NCI-H2227 (cell line): ENCODE measurements around the gene C1QTNF2.

Experiments used
- DNase-seq: peaks from one replicate; lab custom pipeline; 2025; ENCODE audit not compliant: unreplicated experiment; lab: John Stamatoyannopoulos, UW

C1QTNF2 gene

GRCh38 chr5:160375701-160376100, 5.3 kb upstream of the C1QTNF2 start:
- no peak for DNase-seq

- DNase-seq, result no peak
Measured at GRCh38 chr5:160375166-160375565, 4.7 kb upstream of the C1QTNF2 start.

- no peak for DNase-seq
Measured at GRCh38 chr5:160371294-160371693, 868 bp upstream of the C1QTNF2 start.

GRCh38 chr5:160370713-160371034, 248 bp upstream of the C1QTNF2 start:
- DNase-seq, result no peak

DNA sequence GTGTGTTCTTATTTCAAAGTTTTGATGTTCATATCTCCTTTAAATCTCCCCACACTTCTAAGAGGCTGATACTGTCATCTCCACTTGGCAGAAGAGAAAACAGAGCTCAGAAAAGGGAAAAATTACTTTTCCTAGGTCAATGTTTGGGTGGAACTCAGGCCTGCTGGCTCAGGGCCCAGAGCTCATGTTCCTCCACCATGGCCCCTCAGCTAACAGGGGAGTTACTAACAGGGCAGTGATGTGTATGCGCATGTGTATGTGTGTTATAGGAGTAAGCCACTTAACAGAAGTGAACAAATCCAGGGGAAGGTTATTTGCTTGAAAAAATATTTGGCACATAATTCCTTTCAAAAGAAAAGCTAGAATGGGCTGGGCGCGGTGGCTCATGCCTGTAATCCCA, 2.5 kb downstream of the C1QTNF2 start:
- DNase-seq, result no peak

DNA sequence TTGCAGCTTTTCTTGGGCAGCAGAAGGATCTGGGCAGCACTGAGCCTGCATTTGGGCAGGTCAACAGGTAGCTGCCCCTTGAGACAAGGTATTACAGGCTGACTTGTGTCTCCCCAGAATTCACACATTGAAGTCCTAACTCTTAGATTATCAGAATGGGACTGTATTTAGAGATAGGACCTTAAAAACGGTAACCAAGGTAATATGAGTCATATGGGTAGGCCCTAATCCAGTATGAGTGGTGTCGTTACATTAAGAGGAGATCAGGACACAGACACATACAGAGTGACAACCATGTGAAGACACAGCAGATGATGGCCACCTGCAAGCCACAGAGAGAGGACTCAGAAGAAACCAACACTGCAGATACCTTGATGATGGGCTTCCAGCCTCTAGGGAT, 3.2 kb downstream of the C1QTNF2 start:
- no peak for DNase-seq

DNA sequence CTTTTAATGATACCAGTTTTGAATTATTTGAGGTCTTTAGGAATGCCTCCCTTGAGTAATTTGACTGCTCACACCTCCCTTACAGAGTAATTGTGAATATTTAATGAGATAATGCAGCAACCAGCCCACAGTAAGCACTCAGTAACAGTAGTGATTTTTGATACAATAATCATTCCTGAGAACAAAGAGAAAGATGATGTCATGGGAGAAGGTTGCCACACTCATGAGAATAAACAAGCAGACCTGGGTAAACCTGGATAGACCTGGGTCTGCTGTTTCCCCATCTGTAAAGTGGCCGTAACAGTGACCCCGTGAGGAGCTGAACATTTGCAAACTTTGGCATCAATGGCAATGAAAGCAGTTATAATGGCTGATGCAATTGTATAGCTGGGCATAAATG, 4.2 kb downstream of the C1QTNF2 start:
- no peak for DNase-seq

DNA sequence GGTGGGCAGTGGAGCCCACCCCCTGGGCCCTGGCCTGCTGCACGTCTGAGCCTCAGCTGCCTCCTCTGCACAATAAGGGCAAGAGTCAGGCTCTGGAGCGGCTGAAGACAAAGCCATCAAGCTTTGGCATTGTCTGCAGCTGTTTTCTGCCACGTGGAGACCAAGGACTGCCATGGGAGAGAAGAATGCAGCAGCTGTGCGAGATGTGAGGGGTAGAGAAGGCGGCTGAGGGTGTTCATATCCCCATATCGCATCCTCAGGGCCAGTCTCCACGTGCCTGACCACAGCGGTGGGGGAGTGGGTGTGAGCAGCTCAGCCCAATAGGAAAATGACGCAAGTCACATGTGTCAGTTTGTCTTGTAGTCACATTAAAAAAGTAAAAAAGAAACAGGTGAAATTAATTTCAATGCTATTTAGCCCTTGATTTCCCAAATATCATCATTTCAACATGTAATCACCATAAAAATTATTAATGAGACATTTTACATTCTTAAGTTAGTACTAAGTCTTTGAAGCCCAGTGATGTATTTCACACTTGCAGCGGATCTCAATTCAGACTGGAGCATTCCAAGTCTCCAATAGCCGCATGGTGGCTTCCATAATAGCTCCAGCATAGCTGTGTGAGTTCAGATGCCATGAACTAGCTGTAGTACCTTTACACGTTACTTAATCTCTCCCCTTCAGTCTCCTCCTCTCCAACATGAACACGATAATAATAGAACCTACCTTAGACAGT, 6.6 kb downstream of the C1QTNF2 start:
- no peak for DNase-seq

- no peak for DNase-seq
Measured at GRCh38 chr5:160363211-160363610, 7.2 kb downstream of the C1QTNF2 start.

DNA sequence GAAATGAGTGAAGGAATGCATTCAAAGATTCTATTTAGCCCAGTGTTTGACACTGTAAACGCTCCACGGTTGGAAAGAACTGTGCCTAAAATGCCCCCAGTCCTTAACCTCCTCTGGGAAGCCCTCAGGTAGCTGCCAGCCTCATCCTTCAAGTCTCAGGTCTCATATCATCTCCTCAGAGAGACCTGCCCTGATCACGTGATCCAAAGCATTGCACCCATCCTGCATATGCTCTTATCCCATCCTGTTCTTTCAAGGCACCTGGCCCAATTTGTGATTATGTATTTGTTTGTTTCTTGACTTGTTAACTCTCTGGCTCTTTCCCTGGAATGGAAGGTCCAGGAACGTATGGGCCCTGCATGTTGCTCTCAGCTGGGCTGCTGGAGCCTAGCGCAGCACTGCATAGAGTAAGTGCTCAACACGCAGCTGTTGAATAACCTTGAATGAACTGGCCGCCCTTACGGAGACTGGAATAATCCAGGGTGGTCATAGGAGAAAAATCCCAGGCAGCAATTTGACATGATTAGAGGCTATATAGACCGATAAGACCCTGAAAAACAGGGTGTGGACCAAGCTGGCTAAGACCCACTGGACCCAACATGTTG, 8.7 kb downstream of the C1QTNF2 start:
- DNase-seq, result no peak

- no peak for DNase-seq
Measured at GRCh38 chr5:160360310-160360709, 10.1 kb downstream of the C1QTNF2 start.

GRCh38 chr5:160359816-160360215, 10.6 kb downstream of the C1QTNF2 start:
- no peak for DNase-seq

- no peak for DNase-seq
Measured at GRCh38 chr5:160359242-160359641, 11.2 kb downstream of the C1QTNF2 start.

- DNase-seq, result no peak
Measured at GRCh38 chr5:160357861-160358411, 12.5 kb downstream of the C1QTNF2 start.

- DNase-seq, result no peak
Measured at GRCh38 chr5:160357394-160357793, 13.0 kb downstream of the C1QTNF2 start.

DNA sequence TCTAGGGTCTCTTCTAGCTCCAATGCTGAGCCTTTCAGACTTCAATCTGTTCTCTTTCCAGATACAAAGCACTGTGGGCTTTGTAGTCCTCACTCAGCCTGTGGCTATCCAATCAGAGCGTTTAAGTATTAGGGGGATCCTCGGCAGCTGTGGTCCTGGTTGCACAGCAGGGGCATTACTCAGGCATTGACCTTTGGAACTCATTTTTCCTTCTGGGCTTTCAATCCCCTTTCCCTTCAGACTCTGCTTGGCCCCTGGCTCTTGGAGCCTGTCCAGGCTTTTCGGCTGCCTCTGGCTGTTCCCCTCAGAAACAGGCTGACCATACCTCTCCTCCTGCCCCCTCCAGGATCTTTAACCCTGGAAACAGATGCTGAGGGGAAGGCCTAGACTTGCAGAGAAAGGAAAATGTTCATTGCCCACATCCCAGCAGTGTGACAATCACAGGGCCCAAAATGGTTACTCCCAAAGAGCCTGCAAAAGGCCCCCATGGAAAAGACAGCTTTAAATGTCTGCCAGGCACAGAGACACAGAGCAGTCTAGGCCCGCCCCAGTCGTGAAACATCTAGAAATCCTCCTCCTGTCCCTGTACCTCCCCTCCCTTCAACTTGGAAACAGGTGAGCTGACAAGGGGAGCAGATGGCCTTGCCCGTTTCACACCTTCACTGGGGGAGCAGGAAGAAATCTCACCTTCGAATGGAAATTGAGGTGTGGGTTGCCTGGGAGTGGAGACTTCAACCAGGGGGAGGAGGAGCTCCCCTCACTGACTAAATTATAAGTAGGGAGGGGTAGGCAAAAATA, 13.7 kb downstream of the C1QTNF2 start:
- DNase-seq, result peak; percentile 3

DNA sequence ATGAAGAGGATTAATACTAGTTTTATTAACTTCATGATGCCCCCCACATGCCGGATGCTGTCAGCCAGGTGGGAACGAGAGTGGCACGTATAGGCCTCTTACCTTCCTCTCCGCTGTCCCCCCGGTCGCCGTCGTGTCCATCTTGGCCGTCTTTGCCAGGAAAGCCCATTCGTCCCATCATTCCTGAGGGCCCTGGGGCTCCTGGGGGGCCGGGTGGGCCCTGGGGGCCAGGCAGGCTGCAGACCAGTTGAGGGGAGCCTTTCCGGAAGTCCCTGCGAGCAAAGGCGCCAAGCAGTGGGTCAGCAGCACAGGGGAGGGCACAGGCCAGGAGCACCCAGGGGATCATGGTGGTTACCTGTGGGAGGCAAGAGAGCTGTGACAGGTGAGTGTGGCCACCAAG, 15.8 kb downstream of the C1QTNF2 start:
- no peak for DNase-seq

- DNase-seq, result no peak
Measured at GRCh38 chr5:160353379-160353778, 17.0 kb downstream of the C1QTNF2 start.

DNA sequence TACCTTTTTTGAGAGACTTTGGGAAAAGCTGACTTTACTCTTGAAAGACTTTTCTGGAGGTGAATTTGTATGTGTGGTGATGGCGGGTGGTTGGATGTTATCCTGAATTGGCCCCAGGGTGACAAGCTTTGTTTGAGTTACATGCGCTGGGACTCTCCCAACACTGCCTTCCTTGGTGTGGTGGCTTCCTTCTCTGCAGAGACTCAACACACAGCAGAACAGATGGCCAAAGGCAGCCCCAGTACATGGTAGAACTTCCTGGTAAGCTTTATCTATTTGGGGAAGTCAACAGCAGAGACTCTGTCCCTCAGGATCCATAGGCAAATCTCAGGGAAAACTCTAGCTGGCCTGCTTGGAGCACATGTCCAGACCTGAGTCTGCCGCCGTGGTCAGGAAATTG, 18.1 kb downstream of the C1QTNF2 start:
- DNase-seq, result no peak

GRCh38 chr5:160349935-160350303, 20.5 kb downstream of the C1QTNF2 start:
- DNase-seq, result no peak

DNA sequence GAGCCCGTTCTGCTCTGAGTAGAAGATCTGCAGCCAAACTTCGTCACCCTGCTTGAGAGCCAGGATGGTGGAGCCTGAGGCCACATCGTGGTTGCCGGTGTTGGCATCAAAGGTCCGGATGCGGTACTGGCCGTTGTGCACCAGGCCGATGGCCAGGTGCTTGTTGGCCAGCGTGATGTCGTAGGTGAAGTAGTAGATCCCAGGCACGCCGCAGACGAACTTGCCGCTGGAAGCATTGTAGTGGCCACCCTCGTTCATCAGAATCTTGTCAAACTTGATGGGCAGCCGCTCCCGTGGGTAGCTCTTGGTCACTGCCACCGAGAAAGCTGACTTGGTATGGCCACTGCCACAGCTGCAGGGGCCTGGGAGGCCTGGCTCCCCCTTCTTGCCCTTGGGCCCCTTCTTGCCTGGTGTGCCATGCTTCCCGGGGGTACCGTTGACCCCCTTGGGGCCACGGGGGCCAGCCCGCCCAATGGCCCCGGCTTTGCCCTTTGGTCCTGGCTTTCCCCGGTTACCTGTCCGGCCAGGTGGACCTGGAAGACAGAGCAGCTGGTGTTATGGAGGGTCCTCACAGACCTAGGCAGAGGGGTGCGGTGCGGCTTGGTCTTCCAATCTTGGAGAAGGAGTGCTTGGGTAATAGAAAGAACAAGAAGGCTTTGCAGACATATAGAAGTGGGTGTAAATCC, 21.0 kb downstream of the C1QTNF2 start:
- no peak for DNase-seq
